Measurements from ENCODE around the gene AKR1C2. TPM values are rescaled to one million over a fixed set of nuclear protein-coding genes. Genes with fewer than 3 reads are reported as not detected.
"Not testable (repeated sequence)": the region's sequence is repeated elsewhere in the genome, so short reads cannot be mapped to it uniquely, and the experiment has no call there.

AKR1C2 gene
- total and polyA plus RNA-seq, 2 donors, result 19.7 to 153 TPM

DNA sequence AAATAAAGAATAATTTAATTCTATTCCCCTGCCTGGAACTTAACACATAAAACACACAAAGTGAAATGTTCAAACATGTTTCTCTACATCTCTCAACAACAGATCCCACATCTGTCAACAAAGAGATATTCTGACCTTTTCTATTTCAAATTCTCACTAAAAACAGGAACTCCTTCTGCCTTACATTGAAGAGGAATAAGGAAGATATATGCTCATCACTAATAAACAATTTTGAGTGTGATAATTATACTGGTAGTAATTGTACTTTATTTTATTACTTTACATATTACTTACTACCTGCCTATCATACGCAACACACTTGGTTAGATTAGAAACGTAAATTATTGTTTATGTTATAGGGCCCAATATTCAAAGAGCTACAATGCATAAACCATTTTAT, 13.4 kb downstream of the AKR1C2 start:
- no peak overlapping the region for H3K27ac ChIP-seq (ENCODE audit: low read depth)
- H3K4me3 ChIP-seq (ENCODE audit: low read depth, low read length), result no peak overlapping the region
- H3K4me1 ChIP-seq (ENCODE audit: insufficient read depth), result no peaks in the 10 kb centered on the region
- 91% methylated on average over 2 of the region's 2 CpGs for WGBS
- DNase-seq (ENCODE audit: extremely low spot score), result no peak
- H3K36me3 ChIP-seq (ENCODE audit: insufficient read depth), result no peaks in the 10 kb centered on the region

DNA sequence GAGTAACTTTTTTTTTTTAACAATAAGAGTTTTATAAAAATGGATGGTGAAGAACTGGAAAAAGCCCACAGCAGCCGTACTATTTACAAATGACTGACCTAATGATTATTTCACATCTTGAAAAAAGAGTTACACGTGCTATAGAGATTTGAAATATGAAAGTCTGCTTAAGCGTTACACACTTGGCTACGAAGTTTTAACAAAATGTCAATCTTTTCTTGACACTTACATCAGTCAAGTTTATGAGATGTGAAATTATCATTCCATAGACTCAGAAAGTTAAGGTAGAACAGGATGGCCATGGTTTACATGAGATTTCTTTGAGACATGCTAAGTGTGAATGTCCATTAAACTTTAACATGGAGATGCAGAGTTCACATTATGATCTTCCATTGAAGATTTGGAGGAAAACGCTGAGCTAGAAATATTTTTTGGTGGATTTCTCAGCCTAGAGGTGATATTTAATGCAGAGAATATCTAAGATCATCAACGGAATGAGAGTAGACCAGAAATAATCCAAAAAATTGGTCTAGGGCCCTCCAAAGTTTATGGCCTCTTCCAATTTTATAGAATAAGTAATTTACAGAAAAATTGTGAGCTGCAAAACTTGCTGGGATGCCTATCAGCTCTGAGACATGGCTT, 15.5 kb downstream of the AKR1C2 start:
- not testable (repeated sequence) for H3K4me1 ChIP-seq (ENCODE audit: insufficient read depth); H3K36me3 ChIP-seq (ENCODE audit: insufficient read depth); DNase-seq (ENCODE audit: extremely low spot score); H3K4me3 ChIP-seq (ENCODE audit: low read depth, low read length); H3K27ac ChIP-seq (ENCODE audit: low read depth)
- 97% methylated on average over 6 of the region's 6 CpGs for WGBS

DNA sequence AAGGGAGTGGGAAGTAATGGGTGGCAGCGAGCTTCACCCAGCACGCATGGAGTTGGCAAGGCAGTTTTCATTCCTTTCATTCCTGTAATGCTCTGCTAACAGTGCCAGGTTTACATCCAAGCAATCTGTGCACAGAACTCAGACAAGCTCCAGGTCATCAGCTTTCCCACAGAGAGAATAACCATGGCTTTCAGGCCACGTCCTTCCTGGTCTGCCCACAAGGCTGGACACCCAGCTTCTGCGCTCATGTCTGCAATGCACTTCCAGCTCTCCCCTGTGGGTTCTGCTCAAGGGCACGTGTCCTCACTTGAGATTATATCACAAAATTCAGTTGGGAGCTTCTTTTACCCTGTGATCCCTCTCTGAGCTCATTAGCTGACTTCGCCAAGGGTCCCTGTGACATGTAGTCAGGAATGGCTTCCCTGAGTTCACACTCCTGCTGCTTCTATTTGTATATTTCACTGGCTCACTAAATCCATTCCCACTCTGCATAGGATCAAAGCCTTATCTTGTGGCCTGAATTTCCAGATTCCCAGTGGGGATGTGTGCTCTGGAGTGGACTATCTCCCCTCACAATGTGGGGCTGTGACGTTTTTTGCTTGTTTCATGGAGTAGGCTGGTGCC, 18.6 kb downstream of the AKR1C2 start:
- 50% methylated on average over 7 of the region's 7 CpGs for WGBS
- H3K27ac ChIP-seq (ENCODE audit: low read depth), result no peak overlapping the region
- no peaks in the 10 kb centered on the region for H3K36me3 ChIP-seq (ENCODE audit: insufficient read depth)
- H3K4me1 ChIP-seq (ENCODE audit: insufficient read depth), result no peaks in the 10 kb centered on the region
- no peak for DNase-seq (ENCODE audit: extremely low spot score)
- no peak overlapping the region for H3K4me3 ChIP-seq (ENCODE audit: low read depth, low read length)

DNA sequence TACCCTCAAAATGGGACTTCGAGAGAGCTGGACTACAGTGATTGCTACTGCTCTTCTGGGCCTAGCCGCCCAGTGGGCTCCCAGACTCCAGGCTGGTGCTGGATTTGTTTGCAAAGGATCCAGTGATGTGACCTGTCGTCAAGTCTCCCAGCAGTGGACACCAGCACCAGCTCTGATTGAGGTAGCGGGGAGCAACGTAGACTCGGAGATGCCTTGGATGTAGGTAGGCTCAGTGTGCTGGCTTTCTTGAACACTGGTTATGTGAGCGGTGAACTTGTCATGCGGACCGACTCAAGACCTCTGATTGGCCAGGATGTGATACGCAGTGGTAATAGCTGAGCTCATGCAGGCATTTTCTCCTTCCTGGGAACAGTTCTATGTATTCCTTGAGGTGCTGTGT, 19.4 kb downstream of the AKR1C2 start:
- no peaks in the 10 kb centered on the region for H3K36me3 ChIP-seq (ENCODE audit: insufficient read depth)
- 98% methylated on average over 10 of the region's 10 CpGs for WGBS

DNA sequence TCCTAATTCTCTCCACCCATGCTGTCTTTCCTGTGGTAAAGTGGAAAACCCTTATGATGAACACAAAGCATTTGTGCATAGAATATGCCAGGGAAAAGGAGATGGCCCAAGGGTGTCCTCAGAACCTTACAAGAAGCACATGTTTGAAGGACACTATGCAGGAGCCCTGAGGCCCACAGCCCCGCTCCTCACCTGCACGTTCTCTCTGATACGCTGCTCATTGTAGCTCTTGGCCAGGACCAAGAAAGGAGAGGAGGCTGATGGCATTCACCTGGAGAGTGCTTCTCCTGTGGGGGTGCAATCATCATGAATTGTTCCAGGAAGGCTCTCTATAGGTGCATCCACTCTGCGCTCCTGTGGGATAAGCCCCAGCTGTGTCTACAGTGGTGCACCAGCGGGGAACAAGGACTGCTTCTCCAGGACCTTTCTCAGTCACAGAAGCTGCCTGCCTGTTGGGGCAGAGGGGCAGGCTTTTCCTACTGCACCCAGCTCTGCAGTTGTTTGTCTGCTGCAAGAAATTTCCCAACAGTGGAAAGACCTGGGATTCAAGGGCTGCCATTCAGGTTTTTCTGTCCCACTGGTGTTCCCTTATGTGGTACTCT, 19.9 kb downstream of the AKR1C2 start:
- DNase-seq (ENCODE audit: extremely low spot score), result no peak
- Histone ChIP-seq H3K27ac (ENCODE audit: low read depth) (no peak overlapping the region), H3K4me3 (ENCODE audit: low read depth, low read length) (no peak overlapping the region), H3K4me1 (ENCODE audit: insufficient read depth) (no peaks in the 10 kb centered on the region), H3K36me3 (ENCODE audit: insufficient read depth) (peaks cover 2% of the 10 kb centered on the region)
- 97% methylated on average over 5 of the region's 5 CpGs for WGBS

More for the DNA sequence above, 19.4 kb downstream of the AKR1C2 start:
- no peak overlapping the region for H3K4me3 ChIP-seq (ENCODE audit: low read depth, low read length)
- no peak overlapping the region for H3K27ac ChIP-seq (ENCODE audit: low read depth)
- H3K4me1 ChIP-seq (ENCODE audit: insufficient read depth), result no peaks in the 10 kb centered on the region
- DNase-seq (ENCODE audit: extremely low spot score), result no peak

DNA sequence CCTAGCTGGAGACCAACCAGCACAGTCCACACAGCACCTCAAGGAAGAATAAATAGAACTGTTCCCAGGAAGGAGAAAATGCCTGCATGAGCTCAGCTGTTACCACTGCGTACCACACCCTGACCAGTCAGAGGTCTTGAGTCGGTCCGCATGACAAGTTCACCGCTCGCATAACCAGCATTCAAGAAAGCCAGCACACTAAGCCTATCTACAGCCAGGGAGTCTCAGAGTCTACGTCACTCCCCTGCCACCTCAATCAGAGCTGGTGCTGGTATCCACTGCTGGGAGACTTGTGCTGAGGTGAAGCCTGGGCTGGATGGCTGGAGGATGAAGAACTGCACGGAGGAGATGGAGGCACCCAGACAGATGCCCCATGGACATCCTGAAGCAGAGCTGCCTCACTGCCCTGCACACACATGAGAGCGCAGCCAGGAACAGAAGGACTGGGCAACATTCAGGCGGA, 20.9 kb downstream of the AKR1C2 start:
- H3K4me1 ChIP-seq (ENCODE audit: insufficient read depth), result no peaks in the 10 kb centered on the region
- H3K4me3 ChIP-seq (ENCODE audit: low read depth, low read length), result no peak overlapping the region
- DNase-seq (ENCODE audit: extremely low spot score), result no peak
- H3K27ac ChIP-seq (ENCODE audit: low read depth), result no peak overlapping the region
- WGBS, result 69% methylated on average over 9 of the region's 9 CpGs
- H3K36me3 ChIP-seq (ENCODE audit: insufficient read depth), result peaks cover 2% of the 10 kb centered on the region

DNA sequence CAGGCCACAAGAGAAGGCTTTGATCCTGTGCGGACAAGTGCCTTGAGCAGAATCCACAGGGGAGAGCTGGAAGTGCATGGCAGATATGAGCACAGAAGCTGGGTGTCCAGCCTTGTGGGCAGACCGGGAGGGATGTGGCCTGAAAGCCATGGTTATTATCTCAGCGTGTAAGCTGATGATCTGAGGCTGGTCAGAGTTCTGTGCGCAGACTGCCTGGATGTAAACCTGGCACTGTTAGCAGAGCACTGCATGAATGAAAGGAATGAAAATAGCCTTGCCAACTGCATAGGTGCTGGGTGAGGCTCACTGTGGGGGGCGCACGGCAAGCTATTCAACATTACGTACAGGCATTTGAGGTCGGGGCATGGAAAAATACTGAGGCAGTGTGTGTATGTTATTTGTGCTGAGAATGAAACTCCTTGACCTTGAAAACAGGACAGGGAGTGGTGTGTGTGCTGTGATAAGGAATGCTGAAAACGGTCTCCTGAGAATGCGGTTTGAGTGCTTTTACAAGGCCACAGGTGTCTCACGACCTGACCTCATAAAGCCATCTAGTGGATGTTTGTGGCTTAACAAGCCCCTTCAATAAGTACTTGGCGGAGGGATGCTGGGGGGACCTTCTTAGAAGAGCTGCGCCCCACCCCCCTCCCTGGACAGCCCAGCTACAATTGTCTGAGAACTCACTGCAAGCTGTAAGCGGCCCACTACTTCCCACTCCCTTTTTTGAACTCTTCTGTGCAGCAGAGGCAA, 21.8 kb downstream of the AKR1C2 start:
- Histone ChIP-seq H3K36me3 (ENCODE audit: insufficient read depth) (peaks cover 2% of the 10 kb centered on the region), H3K4me1 (ENCODE audit: insufficient read depth) (no peaks in the 10 kb centered on the region), H3K4me3 (ENCODE audit: low read depth, low read length) (no peak overlapping the region), H3K27ac (ENCODE audit: low read depth) (peak overlapping the region; percentile 28)
- WGBS, result 42% methylated on average over 14 of the region's 14 CpGs
- DNase-seq (ENCODE audit: extremely low spot score), result peak; percentile 11

DNA sequence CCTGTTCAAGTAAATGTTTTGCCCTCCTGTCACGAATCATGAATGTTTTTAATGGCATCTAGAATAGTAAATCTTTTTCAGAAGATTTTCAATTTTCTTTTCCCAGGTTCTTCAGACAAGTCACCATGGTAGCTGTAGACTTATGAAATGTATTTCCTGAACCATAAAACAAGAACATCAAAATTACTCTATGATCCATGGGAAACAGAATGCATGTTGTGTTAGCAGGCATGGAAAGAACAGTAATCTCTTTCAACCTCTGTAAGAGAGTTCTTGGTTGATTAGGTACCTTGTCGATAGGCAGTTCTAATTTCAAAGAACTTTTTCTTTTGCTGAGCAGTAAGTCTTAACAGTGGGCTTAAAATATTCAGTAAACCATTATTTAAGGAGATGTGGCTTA, 22.9 kb downstream of the AKR1C2 start:
- Histone ChIP-seq H3K27ac (ENCODE audit: low read depth) (no peak overlapping the region), H3K36me3 (ENCODE audit: insufficient read depth) (peaks cover 2% of the 10 kb centered on the region), H3K4me3 (ENCODE audit: low read depth, low read length) (no peak overlapping the region), H3K4me1 (ENCODE audit: insufficient read depth) (no peaks in the 10 kb centered on the region)
- DNase-seq (ENCODE audit: extremely low spot score), result no peak
- WGBS, result 96% methylated on average over 2 of the region's 2 CpGs

DNA sequence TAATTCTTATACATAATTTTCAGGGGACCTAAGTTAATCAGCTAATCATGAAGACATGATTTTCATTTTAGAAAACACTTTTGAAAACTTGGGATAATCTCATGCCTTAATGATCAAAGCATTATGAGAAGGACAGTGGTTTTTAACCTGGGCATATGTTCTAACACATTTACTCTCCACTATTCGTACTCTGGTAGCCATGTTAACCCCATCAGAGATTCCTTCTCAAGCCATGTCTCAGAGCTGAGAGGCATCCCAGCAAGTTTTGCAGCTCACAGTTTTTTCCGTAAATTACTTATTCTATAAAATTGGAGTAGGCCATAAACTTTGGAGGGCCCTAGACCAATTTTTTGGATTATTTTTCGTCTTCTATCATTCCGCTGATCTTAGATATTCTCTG, 24.8 kb downstream of the AKR1C2 start:
- DNase-seq (ENCODE audit: extremely low spot score), result no peak
- Histone ChIP-seq H3K36me3 (ENCODE audit: insufficient read depth) (peaks cover 2% of the 10 kb centered on the region), H3K27ac (ENCODE audit: low read depth) (no peak overlapping the region), H3K4me1 (ENCODE audit: insufficient read depth) (no peaks in the 10 kb centered on the region), H3K4me3 (ENCODE audit: low read depth, low read length) (no peak overlapping the region)
- 96% methylated on average over 4 of the region's 4 CpGs for WGBS

DNA sequence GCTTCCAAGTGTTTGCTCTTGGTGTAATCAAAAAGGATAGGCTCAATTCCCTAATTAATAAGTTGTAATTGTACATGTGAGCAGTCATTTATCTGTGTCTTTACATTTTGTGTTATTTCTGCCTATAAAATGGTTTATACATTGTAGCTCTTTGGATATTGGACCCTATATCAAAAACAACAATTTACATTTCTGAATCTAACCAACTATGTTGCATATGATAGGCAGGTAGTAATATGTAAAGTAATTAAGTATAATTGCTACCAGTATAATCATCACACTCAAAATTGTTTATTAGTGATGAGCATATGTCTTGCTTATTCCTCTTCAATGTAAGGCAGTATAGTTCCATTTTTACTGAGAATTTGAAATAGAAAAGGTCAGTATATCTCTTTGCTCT, 26.6 kb downstream of the AKR1C2 start:
- no peak for DNase-seq (ENCODE audit: extremely low spot score)
- H3K27ac ChIP-seq (ENCODE audit: low read depth), result no peak overlapping the region
- no peak overlapping the region for H3K4me3 ChIP-seq (ENCODE audit: low read depth, low read length)
- H3K4me1 ChIP-seq (ENCODE audit: insufficient read depth), result no peaks in the 10 kb centered on the region
- H3K36me3 ChIP-seq (ENCODE audit: insufficient read depth), result peaks cover 2% of the 10 kb centered on the region

DNA sequence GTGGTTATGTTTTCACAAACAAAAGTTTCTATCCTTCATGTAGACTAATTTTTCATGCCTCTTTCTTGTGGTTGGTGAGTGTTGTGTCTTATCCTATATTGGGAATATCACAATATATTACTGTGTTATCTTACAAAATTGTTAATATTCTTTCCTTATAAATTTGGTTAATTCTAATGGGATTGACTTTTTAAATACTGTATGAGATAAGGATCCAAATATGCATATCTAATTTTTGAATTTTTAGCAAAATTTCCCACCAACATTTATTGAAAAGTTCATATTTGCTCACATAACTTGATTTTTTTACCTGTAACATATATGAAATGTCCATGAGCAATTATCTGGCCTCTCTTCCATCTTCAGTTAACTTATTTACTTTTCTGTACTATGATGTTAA, 29.3 kb downstream of the AKR1C2 start:
- H3K4me3 ChIP-seq (ENCODE audit: low read depth, low read length); H3K4me1 ChIP-seq (ENCODE audit: insufficient read depth); H3K36me3 ChIP-seq (ENCODE audit: insufficient read depth); H3K27ac ChIP-seq (ENCODE audit: low read depth); DNase-seq (ENCODE audit: extremely low spot score): not testable (repeated sequence)

DNA sequence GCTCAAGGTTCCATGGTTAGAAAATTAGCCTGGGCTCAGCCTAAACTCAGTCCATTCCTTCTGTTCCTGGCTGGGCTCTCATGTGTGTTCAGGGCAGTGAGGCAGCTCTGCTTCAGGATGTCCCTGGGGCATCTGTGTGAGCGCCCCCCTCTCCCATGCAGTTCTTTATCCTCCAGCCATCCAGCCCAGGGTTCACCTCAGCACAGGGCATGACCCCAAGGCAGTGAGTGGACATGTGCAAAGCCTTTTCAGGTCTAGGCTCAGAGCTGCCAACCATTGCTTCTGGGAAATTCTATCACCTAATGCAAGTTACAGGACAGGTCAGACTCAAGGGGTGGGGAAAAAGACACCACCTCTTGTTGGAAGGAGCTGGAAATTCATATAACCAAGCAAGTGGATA, 30.4 kb downstream of the AKR1C2 start:
- not testable (repeated sequence) for H3K27ac ChIP-seq (ENCODE audit: low read depth); DNase-seq (ENCODE audit: extremely low spot score); H3K4me1 ChIP-seq (ENCODE audit: insufficient read depth); H3K4me3 ChIP-seq (ENCODE audit: low read depth, low read length); H3K36me3 ChIP-seq (ENCODE audit: insufficient read depth)
- 95% methylated on average over 1 of the region's 1 CpG for WGBS

DNA sequence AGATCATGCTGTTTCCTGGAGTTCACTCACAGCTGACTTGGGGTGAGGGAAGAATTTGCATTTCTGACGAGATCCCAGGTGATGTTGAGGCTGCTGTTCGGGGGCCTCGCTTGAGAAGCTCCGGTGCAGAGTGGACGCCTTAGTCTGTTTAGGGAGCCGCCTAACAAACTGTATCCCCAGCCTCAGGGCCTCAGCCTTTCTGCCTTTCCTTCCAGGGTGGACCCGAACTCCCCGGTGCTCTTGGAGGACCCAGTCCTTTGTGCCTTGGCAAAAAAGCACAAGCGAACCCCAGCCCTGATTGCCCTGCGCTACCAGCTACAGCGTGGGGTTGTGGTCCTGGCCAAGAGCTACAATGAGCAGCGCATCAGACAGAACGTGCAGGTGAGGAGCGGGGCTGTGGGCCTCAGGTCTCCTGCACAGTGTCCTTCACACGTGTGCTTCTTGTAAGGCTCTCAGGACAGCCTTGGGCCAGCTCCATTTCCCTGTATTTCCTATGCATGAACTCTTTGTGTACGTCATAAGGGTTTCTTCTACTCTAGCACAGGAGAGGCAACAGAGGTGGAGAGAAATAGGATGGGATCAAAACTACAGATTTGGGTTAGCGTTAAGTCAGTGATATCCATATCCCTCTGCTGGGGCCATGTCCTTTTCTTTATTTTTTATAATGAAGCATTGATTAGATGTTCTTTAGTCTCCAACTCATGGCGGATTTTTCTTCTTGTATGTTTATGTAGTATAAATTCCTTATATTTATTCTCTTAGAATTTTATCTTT, 31.1 kb downstream of the AKR1C2 start:
- WGBS, result 95% methylated on average over 15 of the region's 18 CpGs
- not testable (repeated sequence) for DNase-seq (ENCODE audit: extremely low spot score); H3K4me3 ChIP-seq (ENCODE audit: low read depth, low read length); H3K4me1 ChIP-seq (ENCODE audit: insufficient read depth); H3K27ac ChIP-seq (ENCODE audit: low read depth); H3K36me3 ChIP-seq (ENCODE audit: insufficient read depth)
